ENCODE data around the gene PRR23C.

The PRR23C gene

DNA sequence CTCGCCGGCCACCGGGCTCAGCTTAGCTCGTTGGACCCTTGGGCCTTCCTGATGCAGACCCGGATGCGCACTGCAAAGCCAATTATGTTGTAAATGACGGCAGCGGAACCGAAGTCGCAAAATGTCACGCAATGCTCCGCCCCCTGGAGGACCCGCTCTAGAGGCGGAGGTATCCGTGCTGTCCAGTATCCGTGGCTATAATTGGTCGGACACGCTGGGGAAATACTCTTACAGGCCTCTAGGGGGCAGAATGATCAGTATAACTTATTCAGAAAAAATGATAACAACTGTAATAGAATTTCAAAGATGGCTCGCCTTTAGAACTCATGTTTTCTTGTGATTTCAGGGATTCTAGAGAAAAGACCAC is 23.8 kb downstream of the PRR23C start, which contains the start of gene PRR23B:
Gene PRR23B (minus strand): TSS at position 59 of the 367 bp plus-strand sequence. CDS start 265 bp downstream, outside the sequence.
- no peak for DNase-seq (ENCODE audit: low read depth)
- H3K4me3 ChIP-seq (ENCODE audit: low read depth, low read length), result no peak within 1 kb of the TSS
- TF ChIP-seq, protein P1, sequence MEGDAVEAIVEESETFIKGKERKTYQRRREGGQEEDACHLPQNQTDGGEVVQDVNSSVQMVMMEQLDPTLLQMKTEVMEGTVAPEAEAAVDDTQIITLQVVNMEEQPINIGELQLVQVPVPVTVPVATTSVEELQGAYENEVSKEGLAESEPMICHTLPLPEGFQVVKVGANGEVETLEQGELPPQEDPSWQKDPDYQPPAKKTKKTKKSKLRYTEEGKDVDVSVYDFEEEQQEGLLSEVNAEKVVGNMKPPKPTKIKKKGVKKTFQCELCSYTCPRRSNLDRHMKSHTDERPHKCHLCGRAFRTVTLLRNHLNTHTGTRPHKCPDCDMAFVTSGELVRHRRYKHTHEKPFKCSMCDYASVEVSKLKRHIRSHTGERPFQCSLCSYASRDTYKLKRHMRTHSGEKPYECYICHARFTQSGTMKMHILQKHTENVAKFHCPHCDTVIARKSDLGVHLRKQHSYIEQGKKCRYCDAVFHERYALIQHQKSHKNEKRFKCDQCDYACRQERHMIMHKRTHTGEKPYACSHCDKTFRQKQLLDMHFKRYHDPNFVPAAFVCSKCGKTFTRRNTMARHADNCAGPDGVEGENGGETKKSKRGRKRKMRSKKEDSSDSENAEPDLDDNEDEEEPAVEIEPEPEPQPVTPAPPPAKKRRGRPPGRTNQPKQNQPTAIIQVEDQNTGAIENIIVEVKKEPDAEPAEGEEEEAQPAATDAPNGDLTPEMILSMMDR (IDR thresholded peaks at IDR 0.05; ENCODE audit: control insufficient read depth, extremely low read depth, insufficient read depth), result no peak

DNA sequence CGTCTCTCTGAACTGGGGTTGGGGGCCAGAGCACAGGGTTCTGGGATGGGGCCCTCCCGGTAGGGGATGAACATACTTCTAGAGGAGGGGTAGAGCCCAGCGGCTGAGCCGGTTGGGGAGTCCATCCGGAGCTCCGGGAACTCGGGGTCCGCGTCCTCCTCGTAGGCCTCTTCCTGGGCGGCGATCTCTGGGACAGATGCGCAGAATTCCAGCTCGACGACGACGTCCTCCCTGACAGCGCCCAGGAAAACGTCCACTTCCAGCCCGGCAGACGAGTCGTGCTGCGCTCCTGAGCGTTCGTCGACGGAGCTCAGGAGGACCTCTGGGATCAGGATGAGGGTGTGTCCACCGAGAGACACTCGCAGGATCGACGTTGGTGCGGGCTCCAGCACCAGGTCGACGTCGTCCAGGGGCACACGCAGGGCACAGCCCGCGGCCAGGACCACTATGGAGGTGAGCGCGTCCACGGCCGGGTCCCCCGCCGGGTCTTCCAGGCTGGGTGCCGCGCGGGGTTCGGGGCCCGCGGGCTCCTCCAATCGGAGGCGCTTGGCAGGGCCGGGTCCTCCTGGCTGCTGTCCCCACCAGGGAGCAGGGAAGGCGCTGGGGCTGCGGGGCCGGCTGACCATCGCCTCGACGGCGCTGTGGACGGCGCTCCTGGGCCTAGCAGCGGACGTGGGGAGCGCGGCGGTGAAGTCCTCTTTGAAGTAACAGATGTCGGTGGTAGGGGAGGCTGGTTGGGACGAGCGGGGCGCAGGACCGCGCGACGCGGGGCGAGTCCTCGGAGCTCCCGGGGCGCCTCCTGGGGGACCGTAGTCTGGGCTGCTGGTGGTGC is 24.4 kb downstream of the PRR23C start:
- TF ChIP-seq, protein P1 (IDR thresholded peaks at IDR 0.05; ENCODE audit: control insufficient read depth, extremely low read depth, insufficient read depth), result no peak
- no peak for DNase-seq (ENCODE audit: low read depth)
- H3K4me3 ChIP-seq (ENCODE audit: low read depth, low read length), result no peak overlapping the region

DNA sequence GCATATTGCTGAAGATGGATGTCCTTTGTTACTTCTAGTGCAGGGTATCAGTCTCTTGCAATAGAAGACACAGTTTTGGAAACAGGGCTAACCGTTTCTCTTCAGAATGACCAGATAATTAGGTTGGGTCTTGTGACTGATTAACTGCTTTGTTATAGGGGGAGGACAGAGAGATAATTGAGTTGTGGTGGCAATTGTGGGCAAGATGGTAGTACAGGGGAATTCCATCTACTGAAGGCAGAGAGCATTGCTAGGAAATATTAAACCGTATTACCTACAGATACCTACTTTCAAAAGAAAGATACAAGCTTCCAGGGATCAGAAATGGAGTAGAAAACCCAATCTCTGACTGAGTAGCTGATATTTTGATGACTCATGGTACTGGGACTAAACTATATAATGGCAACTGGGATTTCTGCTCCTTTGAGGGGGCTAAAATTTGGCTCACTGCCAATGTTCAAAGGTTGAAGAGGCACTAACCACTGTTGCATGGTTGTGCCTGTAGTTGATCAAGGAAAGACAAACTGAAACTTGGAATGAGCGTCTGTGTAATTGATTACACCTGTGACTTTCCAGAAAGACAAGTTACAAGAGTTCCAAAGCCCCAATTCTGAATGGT is 28.2 kb downstream of the PRR23C start:
- no peak for DNase-seq (ENCODE audit: low read depth)
- H3K4me3 ChIP-seq (ENCODE audit: low read depth, low read length), result no peak overlapping the region
- TF ChIP-seq, protein P1 (IDR thresholded peaks at IDR 0.05; ENCODE audit: control insufficient read depth, extremely low read depth, insufficient read depth), result no peak

DNA sequence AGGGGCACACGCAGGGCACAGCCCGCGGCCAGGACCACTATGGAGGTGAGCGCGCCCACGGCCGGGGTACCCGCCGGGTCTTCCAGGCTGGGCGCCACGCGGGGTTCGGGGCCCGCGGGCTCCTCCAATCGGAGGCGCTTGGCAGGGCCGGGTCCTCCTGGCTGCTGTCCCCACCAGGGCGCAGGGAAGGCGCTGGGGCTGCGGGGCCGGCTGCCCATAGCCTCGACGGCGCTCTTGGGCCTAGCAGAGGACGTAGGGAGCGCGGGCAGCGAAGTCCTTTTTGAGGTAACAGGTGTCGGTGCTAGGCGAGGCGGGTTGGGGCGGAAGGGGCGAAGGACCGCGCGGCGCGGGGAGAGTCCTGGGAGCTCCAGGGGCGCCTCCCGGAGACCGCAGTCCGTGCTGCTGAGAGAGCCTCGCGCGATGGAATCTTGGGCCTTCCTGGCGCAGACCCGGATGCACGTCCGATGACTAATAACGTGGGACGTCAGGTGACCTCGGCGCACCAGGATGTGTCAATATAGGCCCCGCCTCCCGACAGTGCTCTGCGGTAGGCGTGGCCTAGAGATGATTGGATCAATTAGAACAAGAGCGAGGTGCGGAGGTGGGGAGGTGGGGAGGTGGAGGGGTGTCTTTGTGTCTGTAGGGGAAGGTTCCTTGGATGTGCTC is 38.5 kb downstream of the PRR23C start, which contains the start of gene PRR23A:
Gene PRR23A (minus strand): TSS at position 218 of the 666 bp plus-strand sequence. CDS start 0 bp downstream, at position 218.
- TF ChIP-seq, protein P1 (IDR thresholded peaks at IDR 0.05; ENCODE audit: control insufficient read depth, extremely low read depth, insufficient read depth), result no peak
- DNase-seq (ENCODE audit: low read depth), result no peak
- no peak within 1 kb of the TSS for H3K4me3 ChIP-seq (ENCODE audit: low read depth, low read length)

DNA sequence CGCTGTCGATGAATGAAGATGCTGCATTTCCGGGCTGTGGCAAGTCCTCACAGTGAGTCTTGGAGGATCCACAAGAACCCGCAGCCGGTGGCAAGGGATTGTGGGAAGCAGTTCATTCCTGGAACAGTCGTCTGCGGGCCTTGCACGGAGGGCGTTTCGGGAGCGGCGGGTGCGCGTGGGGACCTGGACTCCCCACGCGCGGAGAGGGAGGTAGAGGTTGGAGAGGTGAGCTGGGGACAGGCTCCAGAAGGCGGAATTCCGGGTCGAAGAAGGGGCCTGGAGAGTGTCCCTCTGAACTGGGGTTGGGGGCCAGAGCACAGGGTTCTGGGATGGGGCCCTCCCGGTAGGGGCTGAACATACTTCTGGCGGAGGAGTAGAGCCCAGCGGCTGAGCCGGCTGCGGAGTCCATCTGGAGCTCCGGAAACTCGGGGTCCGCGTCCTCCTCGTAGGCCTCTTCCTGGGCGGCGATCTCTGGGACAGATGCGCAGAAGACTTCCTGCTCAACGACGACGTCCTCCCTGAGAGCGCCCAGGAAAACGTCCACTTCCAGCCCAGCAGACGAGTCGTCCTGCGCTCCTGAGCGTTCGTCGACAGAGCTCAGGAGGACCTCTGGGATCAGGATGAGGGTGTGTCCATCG is 39.2 kb downstream of the PRR23C start:
- DNase-seq (ENCODE audit: low read depth), result no peak
- no peak overlapping the region for H3K4me3 ChIP-seq (ENCODE audit: low read depth, low read length)
- TF ChIP-seq, protein P1 (IDR thresholded peaks at IDR 0.05; ENCODE audit: control insufficient read depth, extremely low read depth, insufficient read depth), result no peak

DNA sequence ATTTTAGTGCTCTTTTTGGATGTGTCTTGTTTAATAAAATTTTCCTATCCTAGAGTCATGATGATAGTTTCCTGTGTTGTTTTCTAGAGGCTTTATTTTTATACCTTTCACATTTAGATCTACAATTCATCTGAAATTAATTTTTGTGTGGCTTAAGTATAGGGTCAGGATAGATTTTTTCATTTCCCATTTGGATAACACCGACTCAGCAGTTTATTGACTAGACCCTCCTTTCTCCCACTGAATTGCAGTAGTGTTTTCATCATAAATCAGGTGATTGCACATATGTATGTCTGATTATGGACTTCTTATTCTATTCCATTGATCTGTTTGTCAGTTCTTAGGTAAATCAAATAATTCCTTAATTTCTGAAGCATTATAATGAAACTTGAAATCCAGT is 49.0 kb downstream of the PRR23C start:
- DNase-seq (ENCODE audit: low read depth), result no peak
- no peak overlapping the region for H3K4me3 ChIP-seq (ENCODE audit: low read depth, low read length)
- TF ChIP-seq, protein P1 (IDR thresholded peaks at IDR 0.05; ENCODE audit: control insufficient read depth, extremely low read depth, insufficient read depth), result no peak

Measured in LNCaP clone FGC (cell line).